H4 (cell line): ENCODE results near the gene CDIP1. TPM values are rescaled to one million over a fixed set of nuclear protein-coding genes. Genes with fewer than 3 reads are reported as not detected.

Experiments
- DNase-seq: peaks from one replicate; pipeline ENCODE4 v3.0.0-alpha.2; 2015; ENCODE audit warnings: low spot score
- total RNA-seq: library from RNA; depleted of rRNA; stranded (reverse); fragments of >200 nt; shearing (Covaris generic); gene quantifications from 2 replicates; pipeline ENCODE4 v1.2.3, GENCODE V29; 2014

CDIP1 gene
- total RNA-seq, 1 experiment from 2014 or later: 8.0 TPM

- no peak for DNase-seq
Observed at GRCh38 chr16:4514606-4515005, 24.0 kb downstream of the CDIP1 start.

GRCh38 chr16:4513881-4514280, 24.7 kb downstream of the CDIP1 start:
- DNase-seq: no peak

GRCh38 chr16:4513086-4513860, 25.3 kb downstream of the CDIP1 start:
- DNase-seq: no peak

GRCh38 chr16:4512473-4512872, 26.1 kb downstream of the CDIP1 start:
- no peak for DNase-seq

- no peak for DNase-seq
Observed at GRCh38 chr16:4511441-4512082, 27.0 kb downstream of the CDIP1 start.

GRCh38 chr16:4510747-4511426, 27.7 kb downstream of the CDIP1 start:
- no peak for DNase-seq

GRCh38 chr16:4510131-4510530, 28.4 kb downstream of the CDIP1 start:
- no peak for DNase-seq

GRCh38 chr16:4509420-4509819, 29.2 kb downstream of the CDIP1 start:
- DNase-seq: no peak

GRCh38 chr16:4508806-4509205, 29.8 kb downstream of the CDIP1 start:
- DNase-seq: no peak

- DNase-seq: no peak
Observed at GRCh38 chr16:4507588-4508345, 30.8 kb downstream of the CDIP1 start.

- DNase-seq: peak; percentile 70
Observed at GRCh38 chr16:4506450-4506849, 32.1 kb downstream of the CDIP1 start.

GRCh38 chr16:4505356-4506147, 33.0 kb downstream of the CDIP1 start:
- no peak for DNase-seq

GRCh38 chr16:4501071-4501478, 37.5 kb downstream of the CDIP1 start:
- no peak for DNase-seq

- DNase-seq: no peak
Observed at GRCh38 chr16:4500272-4500671, 38.3 kb downstream of the CDIP1 start.

GRCh38 chr16:4499196-4499555, 39.4 kb downstream of the CDIP1 start:
- DNase-seq: no peak

- no peak for DNase-seq
Observed at GRCh38 chr16:4498546-4499195, 39.9 kb downstream of the CDIP1 start.

- DNase-seq: peak; percentile 37
Observed at GRCh38 chr16:4496305-4496704, 42.3 kb downstream of the CDIP1 start.

GRCh38 chr16:4495766-4496165, 42.8 kb downstream of the CDIP1 start:
- no peak for DNase-seq

- peak; percentile 23 for DNase-seq
Observed at GRCh38 chr16:4494746-4495490, 43.7 kb downstream of the CDIP1 start.

- DNase-seq: no peak
Observed at GRCh38 chr16:4491898-4492297, 46.7 kb downstream of the CDIP1 start.
